Stimulated activated CD8-positive, alpha-beta memory T cell treated with anti-CD3 and anti-CD28 coated beads, Interleukin-12 subunit alpha, Interleukin-12 subunit beta, amount 100 ng/mL, for 24 hours (primary cell): ENCODE data around the gene APOC4.
A peak's percentile ranks its signal among the peaks of the same experiment; 100 is the strongest.
"Not testable (repeated sequence)": the region's sequence is repeated elsewhere in the genome, so short reads cannot be mapped to it uniquely, and the experiment has no call there.

Source experiments
- DNase-seq: peaks from one replicate; pipeline ENCODE4 v3.0.0-alpha.2; 2020; ENCODE audit errors: extremely low read depth

The APOC4 gene

GRCh38 chr19:44942067-44942571 lies at the start of gene APOC4:
Gene APOC4, plus strand, starts transcription at chr19:44942237. Its CDS starts 41 bp downstream, at chr19:44942278.
- DNase-seq, result no peak

- DNase-seq, result no peak
Measured at GRCh38 chr19:44892932-44893331, 49.1 kb upstream of the APOC4 start.

- DNase-seq, result no peak
Measured at GRCh38 chr19:44893332-44894051, 48.5 kb upstream of the APOC4 start.

- no peak for DNase-seq
Measured at GRCh38 chr19:44894052-44894400, 48.0 kb upstream of the APOC4 start.

GRCh38 chr19:44894946-44895345 lies 47.1 kb upstream of the APOC4 start:
- DNase-seq, result no peak

GRCh38 chr19:44897835-44898234 lies 44.2 kb upstream of the APOC4 start:
- DNase-seq, result no peak

GRCh38 chr19:44900328-44901244 lies 41.5 kb upstream of the APOC4 start:
- DNase-seq, result no peak

- DNase-seq, result no peak
Measured at GRCh38 chr19:44903216-44903601, 38.8 kb upstream of the APOC4 start.

GRCh38 chr19:44903602-44904425 lies 38.2 kb upstream of the APOC4 start:
- peak; percentile 46 for DNase-seq

GRCh38 chr19:44904426-44904994 lies 37.5 kb upstream of the APOC4 start:
- no peak for DNase-seq

GRCh38 chr19:44905437-44906160 lies 36.4 kb upstream of the APOC4 start, which contains the start of gene APOE:
Gene APOE, plus strand, starts transcription at chr19:44905796. Its CDS starts 829 bp downstream, at chr19:44906625.
- DNase-seq, result no peak

GRCh38 chr19:44907613-44908012 lies 34.4 kb upstream of the APOC4 start:
- no peak for DNase-seq

- DNase-seq, result no peak
Measured at GRCh38 chr19:44908074-44908835, 33.8 kb upstream of the APOC4 start.

GRCh38 chr19:44908836-44909261 lies 33.2 kb upstream of the APOC4 start:
- DNase-seq, result no peak

- DNase-seq, result no peak
Measured at GRCh38 chr19:44909775-44910174, 32.3 kb upstream of the APOC4 start.

- not testable (repeated sequence) for DNase-seq
Measured at GRCh38 chr19:44911896-44912295, 30.1 kb upstream of the APOC4 start.

GRCh38 chr19:44912854-44913253 lies 29.2 kb upstream of the APOC4 start:
- no peak for DNase-seq

GRCh38 chr19:44913512-44914432 lies 28.3 kb upstream of the APOC4 start:
- DNase-seq, result not testable (repeated sequence)
